GM23338 (cell line): ENCODE data around the gene OR2AG2. TPM values are rescaled to one million over a fixed set of nuclear protein-coding genes. Genes with fewer than 3 reads are reported as not detected.

Experiments used
- ATAC-seq: fragments of 200-7000 bp; cut with Tn5 transposase; 3 replicates; pipeline ENCODE4 v1.9.1; 2020
- DNase-seq: peaks from one replicate; pipeline ENCODE4 v3.0.0-alpha.2; 2015; ENCODE audit warnings: low spot score
- H2AFZ ChIP-seq: fragments of 200-600 bp; sonication (generic); 2 replicates; pipeline ENCODE4 v1.8.0; 2016; ENCODE audit warnings: antibody characterized with exemption, mild to moderate bottlenecking, moderate library complexity
- H3F3A ChIP-seq: fragments of 200-600 bp; sonication (generic); replicated peaks from 2 replicates; pipeline ENCODE4 v1.8.0; 2017; ENCODE audit warnings: antibody characterized with exemption, mixed run types, low read depth
- H3K27ac ChIP-seq: fragments of 200-600 bp; sonication (generic); 2 replicates; pipeline ENCODE4 v1.6.1; 2016; ENCODE audit warnings: low read depth
- H3K27me3 ChIP-seq: fragments of 200-600 bp; sonication (generic); 2 replicates; pipeline ENCODE4 v1.8.0; 2016; ENCODE audit warnings: mild to moderate bottlenecking, mixed run types, moderate library complexity; ENCODE audit not compliant: insufficient read depth
- H3K36me3 ChIP-seq: fragments of 200-600 bp; sonication (generic); 2 replicates; pipeline ENCODE4 v1.8.0; 2016; ENCODE audit warnings: mild to moderate bottlenecking; ENCODE audit not compliant: insufficient read depth
- H3K4me1 ChIP-seq: fragments of 200-600 bp; sonication (generic); 2 replicates; pipeline ENCODE4 v1.8.0; 2016; ENCODE audit warnings: mild to moderate bottlenecking, moderate library complexity; ENCODE audit not compliant: insufficient read depth
- H3K4me2 ChIP-seq: fragments of 200-600 bp; sonication (generic); 2 replicates; pipeline ENCODE4 v1.7.1; 2017; ENCODE audit warnings: mixed run types
- H3K4me3 ChIP-seq: fragments of 200-600 bp; sonication (generic); 2 replicates; pipeline ENCODE4 v1.6.1; 2016; ENCODE audit warnings: mixed run types
- H3K79me2 ChIP-seq: fragments of 200-600 bp; sonication (generic); replicated peaks from 2 replicates; pipeline ENCODE4 v1.8.0; 2017; ENCODE audit warnings: mild to moderate bottlenecking; ENCODE audit not compliant: insufficient read depth
- H3K9me2 ChIP-seq: fragments of 200-600 bp; sonication (generic); 2 replicates; pipeline ENCODE4 v1.8.0; 2017; ENCODE audit not compliant: insufficient read depth
- H4K20me1 ChIP-seq: fragments of 200-600 bp; sonication (generic); replicated peaks from 2 replicates; pipeline ENCODE4 v1.8.0; 2017; ENCODE audit warnings: mild to moderate bottlenecking; ENCODE audit not compliant: insufficient read depth
- H3K27ac Mint-ChIP-seq: 2 replicates; pipeline ENCODE4 v1.8.0; 2020; ENCODE audit warnings: inconsistent platforms, mild to moderate bottlenecking, moderate library complexity, mixed read lengths
- H3K27me3 Mint-ChIP-seq: 3 replicates; pipeline ENCODE4 v1.8.0; 2022; ENCODE audit warnings: low read depth, mild to moderate bottlenecking, moderate library complexity, mixed read lengths, inconsistent platforms; ENCODE audit not compliant: insufficient read depth, poor library complexity
- H3K36me3 Mint-ChIP-seq: 3 replicates; pipeline ENCODE4 v1.8.0; 2021; ENCODE audit warnings: low read depth, mild to moderate bottlenecking, inconsistent platforms, moderate library complexity, mixed read lengths
- H3K4me1 Mint-ChIP-seq: 3 replicates; pipeline ENCODE4 v1.8.0; 2020; ENCODE audit warnings: mild to moderate bottlenecking, inconsistent platforms, mixed read lengths
- H3K4me3 Mint-ChIP-seq: 3 replicates; pipeline ENCODE4 v1.8.0; 2021; ENCODE audit warnings: moderate library complexity, mild to moderate bottlenecking, inconsistent platforms, mixed read lengths
- H3K9me3 Mint-ChIP-seq: 3 replicates; pipeline ENCODE4 v1.8.0; 2020; ENCODE audit warnings: moderate library complexity, mild to moderate bottlenecking, inconsistent platforms, mixed read lengths
- CTCF ChIP-seq, 2 experiments: fragments of 200-600 bp in 1 of 2; sonication (generic) in 1 of 2; conservative IDR thresholded peaks; 2 replicates each; pipeline versions ENCODE4 v1.5.1 to v1.6.1; 2016 to 2017; ENCODE audit warnings: antibody characterized with exemption in 2 of 2, low read depth in 2 of 2, mild to moderate bottlenecking in 2 of 2, moderate library complexity in 1 of 2
- ETS1 ChIP-seq: IDR thresholded peaks from 2 replicates; pipeline ENCODE4 v1.6.1; 2016; ENCODE audit warnings: antibody characterized with exemption
- EZH2 ChIP-seq: fragments of 200-600 bp; sonication (generic); IDR thresholded peaks from one replicate; pipeline ENCODE4 v1.8.0; 2017; ENCODE audit warnings: antibody characterized with exemption, mild to moderate bottlenecking, low read depth; ENCODE audit not compliant: unreplicated experiment
- EZH2phosphoT487 ChIP-seq: fragments of 200-600 bp; sonication (generic); IDR thresholded peaks from one replicate; pipeline ENCODE4 v1.8.1; 2018; ENCODE audit warnings: antibody characterized with exemption; ENCODE audit not compliant: unreplicated experiment
- JUNB ChIP-seq: IDR thresholded peaks from one replicate; pipeline ENCODE4 v1.6.1; 2016; ENCODE audit warnings: antibody characterized with exemption; ENCODE audit not compliant: unreplicated experiment
- NANOG ChIP-seq: IDR thresholded peaks from 2 replicates; pipeline ENCODE4 v1.6.1; 2016; ENCODE audit warnings: antibody characterized with exemption, borderline replicate concordance
- POLR2AphosphoS5 ChIP-seq: IDR thresholded peaks from 2 replicates; pipeline ENCODE4 v1.6.1; 2016; ENCODE audit warnings: antibody characterized with exemption, low read depth
- REST ChIP-seq: IDR thresholded peaks from one replicate; pipeline ENCODE4 v1.6.1; 2018; ENCODE audit warnings: antibody characterized with exemption; ENCODE audit not compliant: unreplicated experiment
- ZNF114 ChIP-seq: fragments of 250-450 bp; sonication (Bioruptor Pico); IDR thresholded peaks from 2 replicates; pipeline ENCODE4 v1.5.0; 2020; ENCODE audit warnings: mild to moderate bottlenecking, moderate library complexity
- ZNF331 ChIP-seq: fragments of 250-450 bp; sonication (Bioruptor Pico); IDR thresholded peaks from 2 replicates; pipeline ENCODE4 v1.5.0; 2020; ENCODE audit warnings: low read depth, mild to moderate bottlenecking, moderate library complexity
- ZNF462 ChIP-seq: fragments of 250-450 bp; sonication (Bioruptor Pico); IDR thresholded peaks from 2 replicates; pipeline ENCODE4 v1.5.0; 2020; ENCODE audit warnings: mild to moderate bottlenecking, moderate library complexity
- polyA plus RNA-seq: library from polyadenylated mRNA; unstranded; fragments of >200 nt; fragmentation: Nextera tagmentation; extraction: Ambion mirVana; gene quantifications from 2 replicates; pipeline ENCODE4 v1.2.1, GENCODE V29; 2016
- total RNA-seq: library from RNA; depleted of rRNA; stranded (reverse); fragments of >200 nt; shearing (Covaris generic); gene quantifications from 2 replicates; pipeline ENCODE4 v1.2.3, GENCODE V29; 2014

OR2AG2 gene
- total and polyA plus RNA-seq, 2 experiments from 2014 or later: 0.11 to 0.45 TPM

GRCh38 chr11:6747097-6747668, 24.6 kb downstream of the OR2AG2 start:
- H3F3A ChIP-seq: no peaks in the 10 kb centered on the region
- Mint-ChIP-seq H3K4me3 (no peak overlapping the region), H3K9me3 (no peaks in the 10 kb centered on the region), H3K27ac (no peak overlapping the region), H3K4me1 (no peaks in the 10 kb centered on the region), H3K27me3 (no peaks in the 10 kb centered on the region), H3K36me3 (no peaks in the 10 kb centered on the region)
- no peaks in the 10 kb centered on the region for H3K4me1 ChIP-seq
- no peaks in the 10 kb centered on the region for H3K36me3 ChIP-seq
- no peak overlapping the region for H2AFZ ChIP-seq
- peaks cover 11% of the 10 kb centered on the region; the same call in 1 of the 2 replicates for H3K9me2 ChIP-seq
- H3K79me2 ChIP-seq: no peaks in the 10 kb centered on the region
- DNase-seq (no peak), ATAC-seq (no peak)
- H3K4me3 ChIP-seq: no peak overlapping the region
- no peak overlapping the region for H3K27ac ChIP-seq
- no peak overlapping the region for H3K4me2 ChIP-seq
- H3K27me3 ChIP-seq: no peaks in the 10 kb centered on the region
- no peak for TF ChIP-seq EZH2
- TF ChIP-seq ZNF462 (CRISPR knock-in tag): no peak
- no peak for TF ChIP-seq CTCF (conservative IDR thresholded peaks at IDR 0.05; ENCODE audit: low read depth in 2 of 2)
- TF ChIP-seq ZNF114 (CRISPR knock-in tag): no peak
- TF ChIP-seq NANOG: no peak
- no peak for TF ChIP-seq EZH2phosphoT487
- TF ChIP-seq ETS1: no peak
- TF ChIP-seq POLR2AphosphoS5: no peak
- no peak for TF ChIP-seq REST
- TF ChIP-seq ZNF331 (CRISPR knock-in tag): no peak
- TF ChIP-seq JUNB: no peak
- H4K20me1 ChIP-seq: no peaks in the 10 kb centered on the region
